Fibroblast of gingiva (primary cell): ENCODE results near the gene ANKRD33.

Experiments used
- DNase-seq: peaks from one replicate; pipeline ENCODE4 v3.0.0-alpha.2; 2011; ENCODE audit warnings: low read depth

The ANKRD33 gene

GRCh38 chr12:51920046-51920445 is 32.1 kb downstream of the ANKRD33 start:
- no peak for DNase-seq

GRCh38 chr12:51921017-51921725 is 33.3 kb downstream of the ANKRD33 start:
- no peak for DNase-seq

- DNase-seq = no peak
Observed at GRCh38 chr12:51922146-51922545, 34.2 kb downstream of the ANKRD33 start.

- DNase-seq = peak; percentile 80
Observed at GRCh38 chr12:51922762-51923505, 35.0 kb downstream of the ANKRD33 start.

- no peak for DNase-seq
Observed at GRCh38 chr12:51923506-51924365, 35.8 kb downstream of the ANKRD33 start.

GRCh38 chr12:51924551-51925319 is 36.8 kb downstream of the ANKRD33 start:
- no peak for DNase-seq

GRCh38 chr12:51925346-51926063 is 37.6 kb downstream of the ANKRD33 start:
- no peak for DNase-seq

GRCh38 chr12:51926064-51926632 is 38.2 kb downstream of the ANKRD33 start:
- no peak for DNase-seq

- no peak for DNase-seq
Observed at GRCh38 chr12:51926718-51927117, 38.8 kb downstream of the ANKRD33 start.

- DNase-seq = no peak
Observed at GRCh38 chr12:51932218-51933076, 44.5 kb downstream of the ANKRD33 start.

GRCh38 chr12:51934080-51934479 is 46.2 kb downstream of the ANKRD33 start:
- DNase-seq = no peak

- no peak for DNase-seq
Observed at GRCh38 chr12:51937926-51938325, 50.0 kb downstream of the ANKRD33 start.

GRCh38 chr12:51938726-51939125 is 50.8 kb downstream of the ANKRD33 start:
- no peak for DNase-seq

GRCh38 chr12:51941011-51941581 is 53.2 kb downstream of the ANKRD33 start:
- peak; percentile 46 for DNase-seq
